CD4-positive, alpha-beta T cell treated with Interleukin-2 at 100 ng/mL for 4 hours (primary cell): ENCODE data around the gene MPL.

Experiments
- DNase-seq: peaks from one replicate; pipeline ENCODE4 v3.0.0-alpha.2; 2020; ENCODE audit warnings: low spot score

Gene MPL

DNA sequence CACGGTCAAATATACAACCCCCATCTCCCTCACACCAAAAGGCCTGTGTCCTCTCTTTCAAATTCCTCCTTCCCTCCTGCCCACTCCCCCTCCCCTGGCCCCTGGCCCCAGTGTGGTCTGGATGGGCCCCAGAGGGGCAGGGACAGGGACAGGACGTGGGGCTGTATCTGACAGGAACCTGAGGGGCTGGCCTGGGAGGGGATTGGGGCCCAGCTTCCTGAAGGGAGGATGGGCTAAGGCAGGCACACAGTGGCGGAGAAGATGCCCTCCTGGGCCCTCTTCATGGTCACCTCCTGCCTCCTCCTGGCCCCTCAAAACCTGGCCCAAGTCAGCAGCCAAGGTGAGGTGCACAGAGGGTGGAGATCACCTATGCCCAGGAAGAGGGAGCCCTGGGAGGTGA lies at the start of gene MPL:
MPL (plus strand) TSS at position 231 of the 400 bp plus-strand sequence; CDS start at position 262, 31 bp downstream.
- DNase-seq: no peak

DNA sequence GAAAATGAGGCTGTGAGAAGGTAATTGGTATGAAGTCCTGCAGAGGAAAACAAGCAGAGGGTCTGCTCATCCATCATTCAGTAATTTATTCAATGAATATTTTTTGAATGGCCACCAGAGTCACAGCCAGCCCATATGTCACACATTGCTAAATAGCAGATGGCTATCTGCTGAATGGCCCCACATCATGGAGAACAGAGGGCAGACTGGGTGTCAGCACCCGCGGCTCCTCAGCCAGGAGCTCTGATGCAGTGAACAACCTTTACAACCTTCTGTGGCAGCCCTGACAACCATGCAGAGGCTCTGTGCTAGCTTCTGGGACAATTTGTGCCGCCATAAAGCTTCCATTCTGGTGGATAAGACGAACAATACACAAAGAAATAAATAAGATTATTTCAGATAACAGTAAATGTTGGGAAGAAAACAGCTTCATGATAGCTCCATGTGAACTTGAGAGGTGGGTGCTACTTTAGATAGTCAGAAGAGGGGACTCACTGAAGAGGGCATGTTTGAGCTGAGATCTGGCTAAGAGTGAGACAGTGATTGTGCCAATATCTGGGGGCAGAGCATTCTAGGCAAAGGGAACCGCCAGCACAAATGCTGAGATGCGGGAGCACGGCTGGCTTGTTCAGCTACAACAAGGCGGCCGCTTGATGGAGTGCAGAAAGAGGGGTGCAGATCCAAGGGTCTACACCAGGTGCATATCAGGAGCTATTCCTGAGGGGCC lies 49.4 kb upstream of the MPL start:
- no peak for DNase-seq

- no peak for DNase-seq
These were observed 48.6 kb upstream of the MPL start for GRCh38 chr1:43288785-43289706.

DNA sequence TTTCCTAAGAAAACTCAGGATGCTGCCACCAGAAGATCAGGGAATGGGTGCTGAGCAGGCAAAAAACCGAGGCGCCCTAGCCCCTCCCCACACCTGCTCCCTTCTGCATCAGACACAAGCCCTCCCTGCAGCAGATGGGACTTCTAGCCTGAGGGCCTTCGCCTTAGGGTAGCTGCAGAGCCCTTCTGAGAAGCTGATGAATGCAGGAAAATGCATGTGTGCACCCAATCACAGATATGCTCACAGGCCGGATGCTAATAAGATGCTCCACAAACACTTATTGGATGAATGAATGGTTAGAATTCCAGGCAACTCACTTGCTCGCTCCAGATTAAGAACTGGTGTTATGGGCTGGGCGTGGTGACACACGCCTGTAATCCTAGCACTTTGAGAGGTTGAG lies 45.4 kb upstream of the MPL start:
- DNase-seq: no peak

DNA sequence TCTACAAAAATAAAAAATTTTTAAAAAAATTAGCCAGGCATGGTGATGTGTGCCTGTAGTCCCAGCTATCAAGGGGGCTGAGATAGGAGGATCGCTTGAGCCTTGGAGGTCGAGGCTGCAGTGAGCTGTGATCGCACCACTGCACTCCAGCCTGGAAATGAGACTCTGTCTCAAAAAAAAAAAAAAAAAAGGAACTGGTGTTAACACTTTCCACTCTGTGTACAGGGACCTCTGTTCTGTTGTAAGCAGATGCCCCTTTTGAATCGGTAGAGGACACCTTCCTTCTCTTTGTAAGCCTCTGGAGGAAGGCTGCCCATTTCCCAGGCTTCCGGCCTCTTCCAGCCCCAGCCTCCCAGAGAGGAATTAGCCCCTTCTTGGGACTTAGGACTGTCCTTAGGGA lies 44.9 kb upstream of the MPL start:
- DNase-seq: no peak

- no peak for DNase-seq
These were observed 44.4 kb upstream of the MPL start for GRCh38 chr1:43293176-43293575.

GRCh38 chr1:43293896-43294760 lies 43.5 kb upstream of the MPL start:
- no peak for DNase-seq

- no peak for DNase-seq
These were observed 42.9 kb upstream of the MPL start for GRCh38 chr1:43294761-43295160.

DNA sequence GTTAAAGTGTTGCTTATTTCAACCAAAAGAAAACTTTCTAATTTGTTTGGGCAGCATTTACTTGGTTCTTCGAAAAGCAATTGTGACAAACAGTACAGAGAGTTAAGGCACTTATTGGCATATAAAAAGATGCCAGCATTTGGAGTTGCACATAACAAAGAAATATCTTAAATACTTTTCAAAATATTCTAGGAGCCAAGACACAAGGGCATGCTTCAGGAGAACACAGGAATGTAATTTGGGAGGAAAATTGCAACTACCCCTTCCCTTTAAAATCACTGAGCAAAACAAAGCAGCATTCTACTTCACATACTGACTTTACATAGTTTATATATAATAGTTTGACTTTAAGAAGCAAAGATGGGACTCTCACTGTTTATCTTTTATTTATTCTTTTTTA lies 41.4 kb upstream of the MPL start:
- DNase-seq: no peak

GRCh38 chr1:43298055-43298454 lies 39.6 kb upstream of the MPL start:
- no peak for DNase-seq

DNA sequence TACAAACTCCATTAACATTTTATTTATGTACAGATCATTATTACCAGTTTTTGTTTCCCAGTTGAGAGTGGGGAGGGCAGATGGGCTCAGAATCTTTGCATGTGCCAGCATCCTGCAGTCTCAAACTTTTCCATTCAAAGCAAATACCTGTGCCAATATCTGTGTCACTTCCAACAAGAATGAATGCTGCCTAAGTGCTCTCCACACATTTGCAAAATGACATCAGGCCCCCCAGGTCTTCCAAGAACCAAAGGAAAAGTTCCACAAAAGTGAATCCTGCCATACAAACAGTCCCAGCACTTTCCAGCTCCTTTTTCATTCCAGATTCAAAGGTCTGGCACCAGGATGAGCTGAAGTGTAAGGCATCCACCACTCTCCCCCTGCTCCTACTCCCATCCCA lies 38.5 kb upstream of the MPL start:
- no peak for DNase-seq

- no peak for DNase-seq
These were observed 37.1 kb upstream of the MPL start, which contains the start of gene TIE1 for GRCh38 chr1:43300378-43301094. Gene TIE1 (plus strand): TSS chr1:43300982. CDS start chr1:43301072, 90 bp downstream.

DNA sequence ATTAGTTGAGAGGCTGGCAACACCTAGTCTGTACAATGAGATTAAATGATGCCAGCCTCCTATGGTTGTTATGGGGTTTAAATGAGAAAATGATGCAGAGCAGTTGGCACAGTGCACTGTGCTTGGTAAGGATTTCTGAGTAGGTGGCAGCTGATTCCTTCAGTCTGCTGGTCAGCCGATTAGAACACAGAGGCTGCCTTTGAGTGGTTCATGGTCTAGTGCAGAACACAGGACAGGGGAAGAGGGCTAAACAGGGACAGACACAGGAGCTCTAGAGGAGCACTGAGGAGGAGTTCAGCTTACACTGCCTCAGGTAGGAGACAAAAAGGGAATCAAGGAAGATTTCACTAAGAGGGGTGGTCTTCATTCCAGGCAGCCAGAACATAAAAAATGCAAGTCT lies 35.4 kb upstream of the MPL start:
- no peak for DNase-seq

DNA sequence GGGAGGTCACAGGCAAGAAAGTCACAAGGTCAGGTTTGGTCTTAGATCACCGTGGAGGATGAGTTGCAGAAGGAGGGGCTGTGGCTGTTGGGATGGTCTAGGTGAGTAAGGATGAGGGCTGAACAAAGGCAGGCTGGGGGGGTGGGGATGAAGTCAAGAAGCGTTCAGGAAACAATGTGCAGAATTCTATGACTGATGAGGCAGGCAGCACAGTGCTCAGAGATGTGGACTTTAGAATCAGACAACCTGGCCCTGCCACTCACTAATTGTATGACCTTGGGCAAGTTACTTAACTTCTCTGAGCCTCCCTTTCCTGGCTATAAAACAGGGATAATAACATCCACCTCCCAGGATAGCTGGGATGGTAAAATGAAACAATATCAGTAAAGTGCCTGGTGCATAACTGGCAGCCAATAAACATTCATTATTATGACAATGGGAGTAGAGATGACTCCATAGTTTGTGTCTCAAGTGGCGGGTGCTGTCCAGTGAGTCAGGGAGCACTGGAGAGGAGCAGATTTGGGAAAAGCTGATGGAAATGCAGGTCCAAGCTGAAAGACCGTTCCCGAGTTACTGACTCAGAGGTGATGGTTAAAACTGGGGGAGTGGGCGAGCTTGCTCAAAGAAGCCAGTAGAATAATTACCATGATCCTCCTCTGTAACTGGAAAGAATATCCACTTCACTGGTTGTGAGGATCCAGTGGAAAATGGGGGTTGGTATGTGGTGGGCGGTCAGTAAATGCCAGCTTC lies 34.7 kb upstream of the MPL start:
- no peak for DNase-seq

GRCh38 chr1:43303471-43304313 lies 33.9 kb upstream of the MPL start:
- no peak for DNase-seq

DNA sequence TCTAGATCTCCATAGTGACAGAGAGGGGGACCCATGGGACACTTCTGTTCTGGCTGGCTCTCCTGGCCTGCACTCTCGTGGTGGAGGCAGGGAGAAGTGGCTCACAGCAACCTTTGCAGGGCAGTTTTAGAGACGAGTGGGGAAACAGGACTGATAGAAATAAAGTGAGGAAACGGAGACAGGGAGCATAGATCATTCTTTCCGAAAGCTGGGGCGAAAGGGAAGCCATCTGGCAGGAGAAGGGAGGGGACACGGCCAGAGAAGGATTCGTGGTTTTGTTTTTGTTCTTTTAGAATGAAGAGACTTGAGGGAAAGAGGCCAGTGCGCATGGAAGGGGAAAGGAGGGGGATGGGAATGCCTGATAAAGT lies 33.3 kb upstream of the MPL start:
- DNase-seq: no peak

GRCh38 chr1:43304771-43305300 lies 32.8 kb upstream of the MPL start:
- no peak for DNase-seq

DNA sequence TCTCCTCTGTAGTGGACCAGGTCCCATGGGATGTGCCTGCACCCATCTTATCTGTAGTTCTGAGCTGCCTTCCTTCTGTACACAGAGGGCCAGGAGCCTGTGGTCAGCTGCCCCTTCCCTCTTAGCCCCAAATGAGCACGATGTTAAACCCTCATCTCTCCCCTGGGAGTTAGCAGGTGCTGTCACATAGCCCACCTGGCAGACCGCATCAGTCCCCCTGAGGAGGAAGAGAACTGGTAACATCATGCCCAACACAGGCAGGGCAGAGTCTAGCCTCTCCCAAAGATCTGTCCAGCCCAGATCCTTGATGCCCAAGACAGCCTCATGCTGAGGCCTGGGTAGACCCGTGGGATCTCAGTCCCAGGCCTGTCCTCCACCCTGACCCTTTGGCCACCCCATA lies 32.2 kb upstream of the MPL start:
- no peak for DNase-seq

DNA sequence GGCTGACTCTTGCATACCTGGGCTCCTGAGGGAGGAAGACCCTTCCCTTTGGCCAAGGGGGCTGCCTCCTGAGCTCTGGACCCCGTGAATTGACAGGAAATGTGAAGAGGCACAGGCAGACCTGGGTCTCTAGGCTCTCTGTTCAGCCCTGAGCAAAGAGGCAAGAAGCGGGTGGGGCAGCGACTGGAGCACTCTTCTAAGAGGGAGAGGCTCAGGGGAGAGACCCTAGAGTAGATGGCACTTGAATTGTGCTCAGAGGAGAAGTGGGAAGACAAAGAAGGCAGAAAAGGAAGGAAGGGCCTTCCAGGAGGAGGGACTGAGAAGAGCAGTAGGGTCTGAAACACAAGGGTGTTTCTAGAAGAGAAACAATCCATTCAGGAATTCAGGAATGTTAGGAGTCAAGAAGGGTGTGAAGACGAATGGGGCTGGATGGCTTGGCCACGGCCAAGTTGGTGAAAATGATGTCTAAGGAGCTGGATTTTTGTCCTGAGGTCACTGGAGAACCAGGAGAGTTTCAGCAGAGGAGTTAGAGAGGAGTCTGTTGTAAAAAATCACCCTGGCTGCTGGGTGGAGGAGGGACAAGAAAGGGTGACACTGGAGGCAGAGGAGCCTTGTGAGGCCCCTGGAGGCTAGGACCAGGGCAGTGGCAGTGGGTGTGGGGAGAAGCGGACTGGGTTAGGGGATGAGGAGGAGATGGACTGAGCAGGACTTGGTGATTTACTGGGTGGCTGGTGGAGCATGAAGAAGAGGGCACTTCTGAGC lies 31.5 kb upstream of the MPL start:
- no peak for DNase-seq
